NOMO-1 (cell line): Measurements from ENCODE around the gene FGGY.
"Not testable (repeated sequence)": the region's sequence is repeated elsewhere in the genome, so short reads cannot be mapped to it uniquely, and the experiment has no call there.

Experiments used
- DNase-seq, 2 experiments: peaks; one replicate each; lab custom pipeline; 2025; ENCODE audit not compliant: unreplicated experiment in 2 of 2; lab: John Stamatoyannopoulos, UW

Gene FGGY

DNA sequence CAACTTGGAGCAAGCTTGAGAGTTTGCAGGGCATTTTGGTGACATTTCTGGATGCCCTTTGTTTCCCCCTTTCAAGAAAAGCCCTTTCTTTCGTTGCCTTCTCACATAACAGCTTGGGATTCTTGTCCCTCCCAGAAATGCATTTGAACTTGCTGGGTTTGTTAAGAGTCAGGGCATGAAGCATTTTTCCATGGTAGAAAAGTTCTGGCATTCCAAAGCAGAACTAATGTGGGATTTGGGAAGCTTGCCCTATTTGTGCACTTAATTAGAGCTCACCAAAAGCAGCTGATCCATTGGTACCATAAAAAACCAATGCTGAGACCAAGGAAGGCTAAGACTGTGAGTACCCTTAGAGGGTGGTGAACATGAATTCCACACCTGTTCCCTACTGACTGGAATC, 418.1 kb downstream of the FGGY start:
- DNase-seq, result no peak

- DNase-seq, result no peak
Measured at GRCh38 chr1:59716832-59717231, 419.9 kb downstream of the FGGY start.

- no peak for DNase-seq
Measured at GRCh38 chr1:59718064-59718988, 421.4 kb downstream of the FGGY start.

GRCh38 chr1:59718989-59719360, 422.1 kb downstream of the FGGY start:
- no peak for DNase-seq

- DNase-seq, result no peak
Measured at GRCh38 chr1:59720326-59721115, 423.6 kb downstream of the FGGY start.

DNA sequence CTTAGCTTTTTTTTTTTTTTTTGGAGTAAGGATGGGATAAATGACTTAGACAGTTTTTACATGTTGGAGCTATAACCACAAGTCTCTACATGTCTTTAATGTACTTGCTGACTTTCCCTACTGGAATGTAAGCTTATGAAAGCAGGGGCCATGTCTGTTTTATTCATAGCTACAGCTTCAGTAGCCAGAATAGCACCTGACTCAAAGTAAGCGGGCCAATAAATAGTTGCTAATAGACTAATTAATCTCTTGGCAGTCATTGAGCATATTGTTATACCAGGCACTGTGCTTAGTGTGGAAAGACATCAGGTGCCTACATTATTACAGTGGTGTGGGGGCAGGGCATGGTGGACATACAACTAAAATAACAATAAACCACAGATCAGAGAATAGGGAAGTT, 433.4 kb downstream of the FGGY start:
- no peak for DNase-seq

GRCh38 chr1:59730759-59731478, 434.0 kb downstream of the FGGY start:
- peak; percentile 28 to 61 for DNase-seq

DNA sequence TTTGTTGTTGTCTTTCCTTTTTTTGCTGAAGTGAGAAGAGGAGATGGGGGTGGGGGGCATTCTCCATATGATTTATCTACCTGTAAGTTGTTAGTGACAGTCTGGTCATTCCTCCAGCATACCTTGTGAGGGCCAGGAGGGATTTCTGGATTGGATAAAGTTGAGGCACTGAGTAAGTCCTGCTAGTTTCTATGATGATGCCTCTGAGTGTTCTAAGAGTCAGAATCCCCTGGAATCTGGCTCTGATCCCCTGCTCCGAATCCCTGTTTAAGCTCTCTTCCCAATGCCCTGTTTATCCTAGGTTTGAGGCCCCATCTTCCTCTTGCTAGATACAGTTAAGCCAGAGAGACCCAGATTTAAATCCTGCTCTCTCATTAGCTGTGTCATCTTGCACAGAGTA, 434.7 kb downstream of the FGGY start:
- no peak for DNase-seq

GRCh38 chr1:59732214-59732955, 435.5 kb downstream of the FGGY start:
- DNase-seq, result no peak

GRCh38 chr1:59733443-59734141, 436.7 kb downstream of the FGGY start:
- no peak for DNase-seq

GRCh38 chr1:59735927-59736326, 439.0 kb downstream of the FGGY start:
- not testable (repeated sequence) for DNase-seq

- no peak for DNase-seq
Measured at GRCh38 chr1:59736744-59737143, 439.9 kb downstream of the FGGY start.

DNA sequence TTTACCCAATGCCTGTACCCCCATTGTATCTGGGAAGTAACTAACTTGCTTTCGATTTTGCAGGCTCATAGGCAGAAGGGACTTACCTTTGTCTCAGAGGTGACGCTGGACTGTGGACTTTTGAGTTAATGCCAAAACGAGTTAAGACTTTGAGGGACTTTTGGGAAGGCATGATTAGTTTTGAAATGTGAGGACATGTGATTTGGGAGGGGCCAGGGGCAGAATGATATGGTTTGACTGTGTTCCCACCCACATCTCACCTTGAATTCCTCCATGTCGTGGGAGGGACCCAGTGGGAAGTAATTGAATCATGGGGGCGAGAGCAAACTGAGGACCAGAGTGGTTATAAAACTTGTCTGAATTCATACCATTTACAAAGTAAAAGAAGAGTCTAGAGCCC, 440.7 kb downstream of the FGGY start:
- DNase-seq, result no peak

- DNase-seq, result no peak
Measured at GRCh38 chr1:59738152-59738551, 441.3 kb downstream of the FGGY start.

- DNase-seq, result no peak
Measured at GRCh38 chr1:59738591-59739015, 441.7 kb downstream of the FGGY start.

- DNase-seq, result no peak
Measured at GRCh38 chr1:59739111-59739510, 442.2 kb downstream of the FGGY start.

- DNase-seq, result no peak
Measured at GRCh38 chr1:59742526-59742925, 445.6 kb downstream of the FGGY start.

DNA sequence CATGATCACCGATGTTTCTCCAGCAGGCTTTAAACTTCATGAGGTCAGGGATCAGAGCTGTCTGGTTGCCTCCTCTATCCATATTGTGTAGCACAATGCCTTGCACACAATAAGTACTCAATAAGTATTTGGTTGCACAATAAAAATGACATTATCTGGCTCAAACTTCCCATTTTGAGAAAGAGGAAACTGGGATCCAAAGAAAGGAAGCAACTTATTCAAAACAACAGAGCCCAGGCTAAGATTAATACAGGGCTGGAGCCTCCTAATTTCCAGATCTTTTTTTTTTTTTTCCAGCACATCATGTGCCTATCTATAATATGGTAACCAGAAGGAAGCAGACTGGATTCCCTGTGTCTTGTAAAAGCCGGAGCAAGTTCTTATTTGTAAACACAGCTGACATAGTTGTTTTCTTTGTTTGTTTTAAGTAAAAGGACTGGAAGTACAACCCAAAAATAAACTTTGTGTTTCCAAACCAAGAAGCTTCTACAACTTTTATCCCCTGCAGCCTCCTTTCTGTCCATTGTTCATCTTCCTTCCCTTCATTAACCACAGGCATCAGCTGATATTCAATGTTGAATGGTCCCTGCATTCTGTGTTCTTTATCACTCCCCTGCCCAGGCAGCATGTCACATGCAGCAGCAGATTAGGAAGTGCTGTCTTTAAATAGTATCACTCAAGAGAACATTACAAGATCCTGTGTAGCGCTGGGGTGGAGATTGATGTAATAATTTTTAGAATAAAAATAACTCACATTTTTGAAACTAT, 446.6 kb downstream of the FGGY start:
- peak; percentile 9 to 58 for DNase-seq

GRCh38 chr1:59747420-59748024, 450.6 kb downstream of the FGGY start:
- DNase-seq, result no peak
